ENCODE results near the gene SUSD2. TPM values are rescaled to one million over a fixed set of nuclear protein-coding genes. Genes with fewer than 3 reads are reported as not detected.

Gene SUSD2
- total RNA-seq, 4 donors from 2014 or later: 0.76 to 4.1 (median 1.6) TPM

DNA sequence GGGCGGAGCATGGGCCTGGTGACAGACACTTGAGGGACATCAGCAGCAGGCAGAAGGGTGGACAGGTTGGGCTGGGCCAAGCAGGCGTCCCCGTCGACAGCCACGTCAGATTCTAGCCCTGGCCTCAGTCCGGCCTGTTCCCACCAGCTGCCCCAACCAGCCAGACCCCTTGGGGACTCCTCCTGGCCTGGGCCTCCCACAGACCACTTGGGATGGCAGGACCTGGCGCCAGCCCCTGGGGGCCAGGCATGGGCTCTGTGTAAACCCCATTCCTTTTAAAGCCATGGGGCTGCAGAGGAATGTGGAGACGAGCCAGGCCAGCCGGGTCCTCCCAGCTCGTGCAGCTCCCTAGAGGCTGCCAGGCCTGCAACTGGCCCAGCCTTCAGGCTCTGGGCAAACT is 4.7 kb upstream of the SUSD2 start:
- Histone ChIP-seq H3K9me3 (no peaks in the 10 kb centered on the region), H3K27me3 (no peaks in the 10 kb centered on the region), H3K36me3 (peaks cover 0 to 13% of the 10 kb centered on the region in 2 donors), H3K4me3 (no peak overlapping the region), H3K4me1 (peaks cover 5 to 8% of the 10 kb centered on the region in 2 donors), H3K27ac (no peak overlapping the region)
- intact Hi-C loops (cut with DNase I; ENCODE audit: low total_unique reads): loop anchor here (5.0 kb wide), 1 partner anchor 219 kb away; no protein-coding TSS in a partner anchor
- no peak for TF ChIP-seq POLR2A (IDR thresholded peaks at IDR 0.05)
- TF ChIP-seq CTCF (IDR thresholded peaks at IDR 0.05 in 4 of 5, conservative IDR thresholded peaks at IDR 0.05 in 1 of 5): no peak
- DNase-seq (no peak), ATAC-seq (no peak)
- in situ Hi-C loops (cut with MboI; ENCODE audit: low sequenced_read_pairs in 4 of 4): loop anchor here in 1 of 4 donors (10.0 kb wide), 1 partner anchor 72 kb away; no protein-coding TSS in a partner anchor

GRCh38 chr22:24177045-24177444 is 4.2 kb upstream of the SUSD2 start:
- Histone ChIP-seq H3K4me1 (peaks cover 5 to 8% of the 10 kb centered on the region in 2 donors), H3K9me3 (no peaks in the 10 kb centered on the region), H3K27me3 (no peaks in the 10 kb centered on the region), H3K27ac (no peak overlapping the region), H3K4me3 (no peak overlapping the region), H3K36me3 (peaks cover 0 to 9% of the 10 kb centered on the region in 2 donors)
- DNase-seq: no peak
- in situ Hi-C loops (cut with MboI; ENCODE audit: low sequenced_read_pairs in 4 of 4): loop anchor here in 1 of 4 donors (10.0 kb wide), 1 partner anchor 72 kb away; no protein-coding TSS in a partner anchor
- TF ChIP-seq POLR2A (IDR thresholded peaks at IDR 0.05) (no peak), CTCF (IDR thresholded peaks at IDR 0.05 in 4 of 5, conservative IDR thresholded peaks at IDR 0.05 in 1 of 5) (no peak)
- intact Hi-C loops (cut with DNase I; ENCODE audit: low total_unique reads): loop anchor here (5.0 kb wide), 1 partner anchor 220 kb away; no protein-coding TSS in a partner anchor
- ATAC-seq: no peak

DNA sequence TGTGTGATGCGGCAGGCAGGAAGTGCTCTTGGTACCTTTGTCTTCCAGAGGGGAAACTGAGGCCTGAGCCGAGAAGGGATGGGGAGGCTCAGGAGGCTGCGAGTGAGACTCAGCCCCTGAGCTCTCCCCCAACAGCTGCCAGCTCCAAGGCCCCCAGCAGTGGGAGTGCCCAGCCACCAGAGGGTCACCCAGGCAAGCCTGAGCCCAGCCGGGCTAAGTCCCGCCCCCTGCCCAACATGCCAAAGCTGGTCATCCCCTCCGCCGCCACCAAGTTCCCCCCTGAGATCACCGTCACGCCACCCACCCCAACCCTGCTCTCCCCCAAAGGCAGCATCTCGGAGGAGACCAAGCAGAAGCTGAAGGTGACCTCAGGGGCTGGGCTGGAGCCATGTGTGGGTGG is 3.8 kb upstream of the SUSD2 start:
- H3K36me3 ChIP-seq: peaks cover 0 to 5% of the 10 kb centered on the region in 2 donors
- DNase-seq (no peak), ATAC-seq (no peak)
- H3K4me3 ChIP-seq: no peak overlapping the region
- intact Hi-C loops (cut with DNase I; ENCODE audit: low total_unique reads): loop anchor here (5.0 kb wide), 1 partner anchor 220 kb away; no protein-coding TSS in a partner anchor
- peaks cover 5 to 8% of the 10 kb centered on the region in 2 donors for H3K4me1 ChIP-seq
- no peak for TF ChIP-seq CTCF (IDR thresholded peaks at IDR 0.05 in 4 of 5, conservative IDR thresholded peaks at IDR 0.05 in 1 of 5)
- no peak for TF ChIP-seq POLR2A (IDR thresholded peaks at IDR 0.05)
- no peaks in the 10 kb centered on the region for H3K27me3 ChIP-seq
- no peak overlapping the region for H3K27ac ChIP-seq
- in situ Hi-C loops (cut with MboI; ENCODE audit: low sequenced_read_pairs in 4 of 4): loop anchor here in 1 of 4 donors (10.0 kb wide), 1 partner anchor 73 kb away; no protein-coding TSS in a partner anchor
- H3K9me3 ChIP-seq: no peaks in the 10 kb centered on the region

DNA sequence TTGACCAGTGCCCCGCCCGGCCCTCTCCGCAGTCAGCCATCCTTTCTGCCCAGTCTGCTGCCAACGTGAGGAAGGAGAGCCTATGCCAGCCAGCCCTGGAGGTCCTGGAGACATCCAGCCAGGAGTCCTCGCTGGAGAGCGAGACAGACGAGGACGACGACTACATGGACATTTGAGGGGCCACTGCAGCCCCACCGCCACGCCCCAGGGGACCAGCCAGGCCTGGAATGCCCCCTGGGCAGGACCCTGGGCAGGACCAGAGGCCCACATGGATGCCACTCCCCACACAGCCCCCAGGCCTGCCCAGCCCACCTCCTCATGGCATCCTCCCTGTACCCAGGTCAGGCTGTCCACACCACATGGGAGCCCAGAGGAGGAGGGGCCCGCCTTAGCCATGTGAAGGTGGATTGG is 3.3 kb upstream of the SUSD2 start:
- in situ Hi-C loops (cut with MboI; ENCODE audit: low sequenced_read_pairs in 4 of 4) (loop anchor here in 1 of 4 donors (10.0 kb wide), 1 partner anchor 73 kb away; no protein-coding TSS in a partner anchor), intact Hi-C loops (cut with DNase I; ENCODE audit: low total_unique reads) (loop anchor here (5.0 kb wide), 1 partner anchor 221 kb away; no protein-coding TSS in a partner anchor)
- no peak for ATAC-seq
- Histone ChIP-seq H3K4me1 (peaks cover 5 to 8% of the 10 kb centered on the region in 2 donors), H3K36me3 (no peaks in the 10 kb centered on the region), H3K9me3 (no peaks in the 10 kb centered on the region), H3K4me3 (no peak overlapping the region), H3K27me3 (no peaks in the 10 kb centered on the region), H3K27ac (no peak overlapping the region)
- TF ChIP-seq CTCF (IDR thresholded peaks at IDR 0.05 in 4 of 5, conservative IDR thresholded peaks at IDR 0.05 in 1 of 5) (no peak), POLR2A (IDR thresholded peaks at IDR 0.05) (no peak)
- no peak for DNase-seq

All from gastrocnemius medialis (tissue), 4 donors.